ENCODE results near the gene COX19.

DNA sequence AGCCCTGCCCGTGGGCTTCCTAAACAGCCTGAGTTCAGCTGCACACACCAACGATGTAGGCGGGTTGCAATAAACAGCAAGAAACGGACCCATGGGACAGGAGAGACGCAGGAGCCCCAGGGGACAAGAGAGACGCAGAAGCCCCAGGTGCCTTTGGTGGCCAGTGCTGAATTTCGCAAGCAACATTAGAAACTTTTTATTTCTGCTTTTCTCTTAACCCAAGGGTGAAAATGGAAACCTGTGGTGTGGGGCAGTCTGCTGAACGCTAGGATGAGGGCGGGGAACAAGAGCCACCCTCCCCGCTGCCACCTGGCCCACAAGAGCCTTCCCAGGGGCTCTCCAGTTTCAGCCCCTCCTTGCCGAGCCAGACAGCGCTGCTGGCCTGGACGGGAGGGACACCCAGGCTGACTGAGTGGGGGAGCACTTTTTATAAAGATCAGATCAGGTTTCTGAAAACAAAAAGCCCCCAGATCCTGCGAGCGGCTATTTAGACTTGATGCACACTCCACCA, 49.0 kb upstream of the COX19 start:
- TF ChIP-seq, protein P1, sequence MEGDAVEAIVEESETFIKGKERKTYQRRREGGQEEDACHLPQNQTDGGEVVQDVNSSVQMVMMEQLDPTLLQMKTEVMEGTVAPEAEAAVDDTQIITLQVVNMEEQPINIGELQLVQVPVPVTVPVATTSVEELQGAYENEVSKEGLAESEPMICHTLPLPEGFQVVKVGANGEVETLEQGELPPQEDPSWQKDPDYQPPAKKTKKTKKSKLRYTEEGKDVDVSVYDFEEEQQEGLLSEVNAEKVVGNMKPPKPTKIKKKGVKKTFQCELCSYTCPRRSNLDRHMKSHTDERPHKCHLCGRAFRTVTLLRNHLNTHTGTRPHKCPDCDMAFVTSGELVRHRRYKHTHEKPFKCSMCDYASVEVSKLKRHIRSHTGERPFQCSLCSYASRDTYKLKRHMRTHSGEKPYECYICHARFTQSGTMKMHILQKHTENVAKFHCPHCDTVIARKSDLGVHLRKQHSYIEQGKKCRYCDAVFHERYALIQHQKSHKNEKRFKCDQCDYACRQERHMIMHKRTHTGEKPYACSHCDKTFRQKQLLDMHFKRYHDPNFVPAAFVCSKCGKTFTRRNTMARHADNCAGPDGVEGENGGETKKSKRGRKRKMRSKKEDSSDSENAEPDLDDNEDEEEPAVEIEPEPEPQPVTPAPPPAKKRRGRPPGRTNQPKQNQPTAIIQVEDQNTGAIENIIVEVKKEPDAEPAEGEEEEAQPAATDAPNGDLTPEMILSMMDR (IDR thresholded peaks at IDR 0.05): no peak
- TF ChIP-seq POLR2A (IDR thresholded peaks at IDR 0.05): no peak

Measured in uterus (tissue), 2 donors.